K562 (cell line): ENCODE results near the gene GGNBP2. TPM values are rescaled to one million over a fixed set of nuclear protein-coding genes. Genes with fewer than 3 reads are reported as not detected.

ENCODE experiments used
- BCL6 ChIP-seq: fragments of 250-450 bp; sonication (Bioruptor Pico); IDR thresholded peaks from 2 replicates; pipeline ENCODE4 v1.4.0; 2020
- BHLHE40 ChIP-seq: IDR thresholded peaks from 2 replicates; pipeline ENCODE4 v1.6.1; 2011; ENCODE audit warnings: low read length, improper control_type of control experiment
- BMI1 ChIP-seq: fragments of 150-350 bp; IDR thresholded peaks from 2 replicates; pipeline ENCODE4 v1.6.1; 2014; ENCODE audit warnings: low read length
- CSDE1 ChIP-seq, 2 experiments: fragments of 450-650 bp; IDR thresholded peaks; 2 replicates each; pipeline ENCODE4 v1.6.1; 2016; ENCODE audit warnings: mild to moderate bottlenecking in 1 of 2
- CUX1 ChIP-seq: fragments of 200-800 bp; sonication (Bioruptor generic); IDR thresholded peaks from 2 replicates; pipeline ENCODE4 v1.6.1; 2016; ENCODE audit warnings: missing genetic modification characterization, missing compliant biosample characterization
- HCFC1 ChIP-seq: IDR thresholded peaks from 2 replicates; pipeline ENCODE4 v1.6.1; 2012; ENCODE audit warnings: low read depth, low read length, improper control_type of control experiment
- HEY1 ChIP-seq: fragments of 250-450 bp; sonication (Bioruptor Pico); IDR thresholded peaks from 2 replicates; pipeline ENCODE4 v1.5.0; 2020; ENCODE audit warnings: mild to moderate bottlenecking, moderate library complexity, borderline replicate concordance
- IRF1 ChIP-seq: sonication (generic); formaldehyde crosslinking; IDR thresholded peaks from 2 replicates; pipeline ENCODE4 v1.8.0; 2022; ENCODE audit warnings: missing genetic modification reagents, mild to moderate bottlenecking, borderline replicate concordance
- JUN ChIP-seq, 2 experiments: sonication (generic) in 1 of 2; formaldehyde crosslinking in 1 of 2; IDR thresholded peaks; 2 replicates each; pipeline versions ENCODE4 v1.6.1 to v1.8.0; 2012 to 2022; ENCODE audit warnings: borderline replicate concordance in 2 of 2, mild to moderate bottlenecking in 2 of 2, improper control_type of control experiment in 1 of 2, low read depth in 1 of 2, low read length in 1 of 2, missing genetic modification reagents in 1 of 2
- MYC ChIP-seq, 2 experiments: fragments of 250-450 bp in 1 of 2; sonication (Bioruptor Pico) in 1 of 2; IDR thresholded peaks; 2 replicates each; pipeline versions ENCODE4 v1.5.1 to v1.6.1; 2012 to 2021; ENCODE audit warnings: low read depth in 2 of 2, borderline replicate concordance in 1 of 2, improper control_type of control experiment in 1 of 2, low read length in 1 of 2, mild to moderate bottlenecking in 1 of 2, moderate library complexity in 1 of 2
- PHTF2 ChIP-seq: fragments of 250-450 bp; sonication (Bioruptor Pico); IDR thresholded peaks from 2 replicates; pipeline ENCODE4 v1.5.0; 2021; ENCODE audit warnings: mild to moderate bottlenecking
- RB1 ChIP-seq: fragments of 450-650 bp; IDR thresholded peaks from 2 replicates; pipeline ENCODE4 v1.6.1; 2017; ENCODE audit warnings: low read depth, mild to moderate bottlenecking
- RBM14 ChIP-seq: fragments of 200-400 bp; formaldehyde crosslinking; IDR thresholded peaks from 2 replicates; pipeline ENCODE4 v1.6.1; 2018; ENCODE audit warnings: low read depth, mild to moderate bottlenecking, low read length, moderate library complexity, borderline replicate concordance; ENCODE audit not compliant: insufficient read depth
- SRSF7 ChIP-seq: fragments of 200-400 bp; formaldehyde crosslinking; optimal IDR thresholded peaks from 2 replicates; pipeline ENCODE3; 2017; ENCODE audit warnings: mild to moderate bottlenecking, low read depth, low read length
- TFAP4 ChIP-seq: sonication (generic); formaldehyde crosslinking; IDR thresholded peaks from 2 replicates; pipeline ENCODE4 v1.8.0; 2022; ENCODE audit warnings: missing genetic modification reagents, mild to moderate bottlenecking, moderate library complexity, borderline replicate concordance
- THRB ChIP-seq: fragments of 450-650 bp; formaldehyde crosslinking; conservative IDR thresholded peaks from 2 replicates; pipeline ENCODE4 v1.4.0; 2022; ENCODE audit warnings: mild to moderate bottlenecking, missing genetic modification characterization
- ZEB2 ChIP-seq: fragments of 450-650 bp; IDR thresholded peaks from 2 replicates; pipeline ENCODE4 v1.6.1; 2016
- ZNF133 ChIP-seq: fragments of 250-450 bp; sonication (Bioruptor Pico); IDR thresholded peaks from 2 replicates; pipeline ENCODE4 v1.4.0; 2020; ENCODE audit warnings: mild to moderate bottlenecking
- ZNF444 ChIP-seq: fragments of 250-450 bp; sonication (Bioruptor Pico); IDR thresholded peaks from 2 replicates; pipeline ENCODE4 v1.4.0; 2020; ENCODE audit warnings: mild to moderate bottlenecking, moderate library complexity
- ZNF785 ChIP-seq: fragments of 250-450 bp; sonication (Bioruptor Pico); IDR thresholded peaks from 2 replicates; pipeline ENCODE4 v1.4.0; 2020; ENCODE audit warnings: mild to moderate bottlenecking
- polyA plus RNA-seq, 8 experiments: library from polyadenylated mRNA; depleted of rRNA in 4 of 8; stranded (reverse) in 5 of 8; unstranded in 3 of 8; fragments of >200 nt; fragmentation: Nextera tagmentation in 2 of 8; fragmentation: Illumina TruSeq in 1 of 8; extraction: Ambion mirVana in 2 of 8; extraction: Trizol in 1 of 8; gene quantifications; 2 replicates each; pipeline versions ENCODE4 v1.2.1 to v1.2.3, GENCODE V29; 2011 to 2014; ENCODE audit warnings: inconsistent platforms in 1 of 8, missing spikeins in 1 of 8
- total RNA-seq, 7 experiments: library from RNA; depleted of rRNA in 6 of 7; stranded (reverse); fragments of >200 nt in 6 of 7; fragmentation: Illumina TruSeq in 2 of 7; extraction: Trizol in 2 of 7; gene quantifications; 2 replicates each; pipeline versions ENCODE4 v1.2.1 to v1.2.3, GENCODE V29; 2011 to 2021; ENCODE audit warnings: low replicate concordance in 1 of 7

The GGNBP2 gene
- total and polyA plus RNA-seq, 9 of the 15 experiments (the other 6 are each of a cell fraction or from before 2014, with no cell fraction given) = 35.7 to 96.6 (median 64.1) TPM

GRCh38 chr17:36629252-36629847, 84.6 kb downstream of the GGNBP2 start (continued):
- no peak for TF ChIP-seq IRF1
- no peak for TF ChIP-seq ZNF444 (CRISPR knock-in tag)
- TF ChIP-seq JUN (IDR thresholded peaks at IDR 0.05; ENCODE audit: borderline replicate concordance, low read depth, low read length) = 0 out of 2 replicates have a peak, but pooled peaks have one; percentile 15
- no peak for TF ChIP-seq JUN (CRISPR knock-in tag; IDR thresholded peaks at IDR 0.05; ENCODE audit: borderline replicate concordance)
- TF ChIP-seq HEY1 = no peak
- TF ChIP-seq ZNF133 (CRISPR knock-in tag) = no peak
- TF ChIP-seq MYC (IDR thresholded peaks at IDR 0.05; ENCODE audit: low read depth, low read length) = peak; percentile 89
- no peak for TF ChIP-seq MYC (CRISPR knock-in tag; IDR thresholded peaks at IDR 0.05; ENCODE audit: borderline replicate concordance, low read depth)
- TF ChIP-seq HCFC1 = 0 out of 2 replicates have a peak, but pooled peaks have one; percentile 12
- no peak for TF ChIP-seq RBM14
- TF ChIP-seq ZNF785 = no peak
- TF ChIP-seq CUX1 = no peak
- no peak for TF ChIP-seq ZEB2
- peak; percentile 37; the same call in 1 of the 2 replicates for TF ChIP-seq RB1
- no peak for TF ChIP-seq BCL6 (CRISPR knock-in tag)
- no peak for TF ChIP-seq CSDE1 (IDR thresholded peaks at IDR 0.05)
- 0 out of 2 replicates have a peak, but pooled peaks have one; percentile 25 for TF ChIP-seq BHLHE40
- no peak for TF ChIP-seq PHTF2 (CRISPR knock-in tag)
- no peak for TF ChIP-seq BMI1
- no peak for TF ChIP-seq SRSF7
- no peak for TF ChIP-seq THRB (CRISPR knock-in tag)
- TF ChIP-seq TFAP4 (CRISPR knock-in tag) = peak; percentile 51; the same call in 1 of the 2 replicates
